Osteoblast (primary cell): ENCODE results near the gene TMC7. TPM values are rescaled to one million over a fixed set of nuclear protein-coding genes. Genes with fewer than 3 reads are reported as not detected.

ENCODE experiments used
- DNase-seq: peaks from one replicate; pipeline ENCODE4 v3.0.0; 2011; ENCODE audit warnings: low spot score, mixed read lengths; ENCODE audit not compliant: insufficient read length; ENCODE audit errors: missing footprints
- H2AFZ ChIP-seq: 2 replicates; pipeline ENCODE4 v1.6.0; 2011; ENCODE audit warnings: mild to moderate bottlenecking, low read length
- H3K27ac ChIP-seq: 2 replicates; pipeline ENCODE4 v1.5.1; 2011; ENCODE audit warnings: mild to moderate bottlenecking, low read depth, low read length, moderate library complexity
- H3K27me3 ChIP-seq: 2 replicates; pipeline ENCODE4 v1.6.0; 2012; ENCODE audit warnings: mild to moderate bottlenecking, control low read depth, inconsistent platforms, low read length, moderate library complexity; ENCODE audit not compliant: insufficient read depth
- H3K36me3 ChIP-seq: 2 replicates; pipeline ENCODE4 v1.5.1; 2011; ENCODE audit warnings: mild to moderate bottlenecking, low read length, control low read depth, moderate library complexity; ENCODE audit not compliant: insufficient read depth
- H3K4me1 ChIP-seq: 2 replicates; pipeline ENCODE4 v1.5.1; 2011; ENCODE audit warnings: mild to moderate bottlenecking, low read length, control low read depth, moderate library complexity; ENCODE audit not compliant: insufficient read depth
- H3K4me2 ChIP-seq: 2 replicates; pipeline ENCODE4 v1.6.0; 2011; ENCODE audit warnings: mild to moderate bottlenecking, low read length; ENCODE audit not compliant: insufficient read depth
- H3K4me3 ChIP-seq: fragments of 200-600 bp; sonication (generic); 3 replicates; pipeline ENCODE4 v1.5.1; 2012; ENCODE audit warnings: mild to moderate bottlenecking, low read length, inconsistent platforms; ENCODE audit not compliant: insufficient read depth
- H3K79me2 ChIP-seq: 2 replicates; pipeline ENCODE4 v1.6.0; 2012; ENCODE audit warnings: mild to moderate bottlenecking, low read length, control low read depth, inconsistent platforms; ENCODE audit not compliant: insufficient read depth
- H3K9me3 ChIP-seq: 2 replicates; pipeline ENCODE4 v1.5.1; 2011; ENCODE audit warnings: low read depth, low read length, control low read depth
- H4K20me1 ChIP-seq: 2 replicates; pipeline ENCODE4 v1.6.0; 2012; ENCODE audit warnings: mild to moderate bottlenecking, low read length, control low read depth; ENCODE audit not compliant: insufficient read depth
- total RNA-seq: library from RNA; depleted of rRNA; stranded (reverse); fragments of >200 nt; gene quantifications from 2 replicates; pipeline ENCODE4 v1.2.3, GENCODE V29; 2012
- TF ChIP-seq, protein P1 (sequence below): IDR thresholded peaks from 2 replicates; pipeline ENCODE4 v1.5.1; 2011; ENCODE audit warnings: mild to moderate bottlenecking, low read depth, low read length, moderate library complexity; ENCODE audit errors: extremely low read depth

Gene TMC7
- total RNA-seq, 1 donor = 1.1 TPM

DNA sequence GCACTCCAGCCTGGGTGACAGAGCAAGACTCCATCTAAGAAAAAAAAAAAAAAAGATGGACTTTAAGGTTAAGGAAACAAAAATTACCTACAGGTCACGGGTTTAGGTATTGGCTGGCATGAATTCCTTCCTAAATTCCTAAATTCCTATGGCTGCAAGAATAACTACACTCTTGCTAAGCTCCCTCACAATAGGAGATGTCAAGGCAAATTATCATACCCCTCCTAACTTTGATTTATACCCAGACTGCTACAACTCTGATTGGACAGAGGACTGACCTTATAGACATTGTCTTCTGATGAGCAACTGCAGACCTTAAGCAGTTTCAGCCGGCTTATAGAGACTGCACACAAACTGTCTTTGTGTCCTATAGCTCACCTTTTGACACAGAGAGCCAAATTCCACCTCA lies 25.1 kb upstream of the TMC7 start:
- no peaks in the 10 kb centered on the region for H3K36me3 ChIP-seq
- no peak overlapping the region for H3K4me3 ChIP-seq
- H3K27ac ChIP-seq = no peak overlapping the region
- peak overlapping the region; percentile 88 for H2AFZ ChIP-seq
- no peaks in the 10 kb centered on the region for H3K79me2 ChIP-seq
- DNase-seq = peak; percentile 17
- no peak overlapping the region for H3K4me2 ChIP-seq
- TF ChIP-seq, protein P1, sequence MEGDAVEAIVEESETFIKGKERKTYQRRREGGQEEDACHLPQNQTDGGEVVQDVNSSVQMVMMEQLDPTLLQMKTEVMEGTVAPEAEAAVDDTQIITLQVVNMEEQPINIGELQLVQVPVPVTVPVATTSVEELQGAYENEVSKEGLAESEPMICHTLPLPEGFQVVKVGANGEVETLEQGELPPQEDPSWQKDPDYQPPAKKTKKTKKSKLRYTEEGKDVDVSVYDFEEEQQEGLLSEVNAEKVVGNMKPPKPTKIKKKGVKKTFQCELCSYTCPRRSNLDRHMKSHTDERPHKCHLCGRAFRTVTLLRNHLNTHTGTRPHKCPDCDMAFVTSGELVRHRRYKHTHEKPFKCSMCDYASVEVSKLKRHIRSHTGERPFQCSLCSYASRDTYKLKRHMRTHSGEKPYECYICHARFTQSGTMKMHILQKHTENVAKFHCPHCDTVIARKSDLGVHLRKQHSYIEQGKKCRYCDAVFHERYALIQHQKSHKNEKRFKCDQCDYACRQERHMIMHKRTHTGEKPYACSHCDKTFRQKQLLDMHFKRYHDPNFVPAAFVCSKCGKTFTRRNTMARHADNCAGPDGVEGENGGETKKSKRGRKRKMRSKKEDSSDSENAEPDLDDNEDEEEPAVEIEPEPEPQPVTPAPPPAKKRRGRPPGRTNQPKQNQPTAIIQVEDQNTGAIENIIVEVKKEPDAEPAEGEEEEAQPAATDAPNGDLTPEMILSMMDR = no peak
- no peaks in the 10 kb centered on the region for H3K4me1 ChIP-seq
- no peaks in the 10 kb centered on the region for H3K27me3 ChIP-seq
- H4K20me1 ChIP-seq = no peaks in the 10 kb centered on the region
- no peaks in the 10 kb centered on the region for H3K9me3 ChIP-seq

DNA sequence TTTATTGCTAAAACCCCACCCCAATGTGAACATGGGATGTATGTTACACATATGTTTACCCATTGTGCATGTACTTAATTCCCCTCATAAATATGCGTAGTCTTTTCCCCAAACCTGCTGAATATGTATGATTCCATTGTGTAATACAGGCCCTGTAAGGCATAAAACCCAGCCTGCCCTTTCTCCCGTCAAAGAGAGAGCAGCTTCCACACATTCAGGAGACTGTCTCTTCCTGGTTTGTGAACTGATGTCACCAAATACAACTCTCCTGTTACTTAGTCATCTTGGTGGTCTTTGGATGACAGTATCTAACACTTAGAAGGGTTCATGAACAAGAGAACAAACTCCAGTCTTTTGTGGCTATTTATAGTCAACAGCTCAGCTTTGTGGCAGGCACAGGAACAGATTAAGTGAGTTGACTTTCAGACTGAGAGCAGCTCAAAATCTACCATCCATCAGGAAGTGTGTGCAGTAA lies 24.7 kb upstream of the TMC7 start:
- no peak overlapping the region for H3K4me2 ChIP-seq
- no peak overlapping the region for H3K27ac ChIP-seq

GRCh38 chr16:18965555-18965954 lies 18.2 kb upstream of the TMC7 start:
- no peaks in the 10 kb centered on the region for H4K20me1 ChIP-seq
- no peaks in the 10 kb centered on the region for H3K9me3 ChIP-seq
- H3K27ac ChIP-seq = no peak overlapping the region
- no peak for DNase-seq
- no peak overlapping the region for H2AFZ ChIP-seq
- H3K36me3 ChIP-seq = no peaks in the 10 kb centered on the region
- no peak overlapping the region for H3K4me3 ChIP-seq
- TF ChIP-seq, protein P1 = no peak
- H3K27me3 ChIP-seq = no peaks in the 10 kb centered on the region
- H3K79me2 ChIP-seq = no peaks in the 10 kb centered on the region
- H3K4me2 ChIP-seq = no peak overlapping the region
- H3K4me1 ChIP-seq = peaks cover 4% of the 10 kb centered on the region

More for the DNA sequence above, 24.7 kb upstream of the TMC7 start:
- H3K4me3 ChIP-seq = no peak overlapping the region
- H2AFZ ChIP-seq = peak overlapping the region; percentile 88
- no peaks in the 10 kb centered on the region for H3K79me2 ChIP-seq
- H3K4me1 ChIP-seq = no peaks in the 10 kb centered on the region
- H4K20me1 ChIP-seq = no peaks in the 10 kb centered on the region
- no peaks in the 10 kb centered on the region for H3K36me3 ChIP-seq
- TF ChIP-seq, protein P1 = no peak
- H3K9me3 ChIP-seq = no peaks in the 10 kb centered on the region
- DNase-seq = peak; percentile 58
- H3K27me3 ChIP-seq = no peaks in the 10 kb centered on the region

DNA sequence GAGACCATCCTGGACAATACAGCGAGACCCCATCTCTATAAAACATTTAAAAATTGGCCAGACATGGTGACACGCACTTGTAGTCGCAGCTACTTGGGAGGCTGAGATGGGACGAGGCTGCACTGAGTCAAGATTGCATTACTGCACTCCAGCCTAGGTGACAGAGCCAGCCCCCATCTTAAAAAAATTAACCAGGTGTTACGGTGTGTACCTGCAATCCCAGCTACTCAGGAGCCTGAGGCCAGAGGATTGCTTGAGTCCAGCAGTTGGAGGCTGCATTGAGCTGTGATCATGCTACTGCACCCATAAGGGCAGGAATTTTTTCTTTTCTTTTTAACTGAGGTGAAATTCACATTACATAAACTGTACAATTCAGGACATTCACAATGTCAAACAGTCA lies 16.9 kb upstream of the TMC7 start:
- DNase-seq = no peak
- no peaks in the 10 kb centered on the region for H3K36me3 ChIP-seq
- no peak overlapping the region for H3K4me3 ChIP-seq
- H3K4me2 ChIP-seq = no peak overlapping the region
- TF ChIP-seq, protein P1 = no peak
- peaks cover 4% of the 10 kb centered on the region for H3K4me1 ChIP-seq
- no peak overlapping the region for H3K27ac ChIP-seq
- no peaks in the 10 kb centered on the region for H3K9me3 ChIP-seq
- H4K20me1 ChIP-seq = no peaks in the 10 kb centered on the region
- H3K27me3 ChIP-seq = no peaks in the 10 kb centered on the region
- H3K79me2 ChIP-seq = no peaks in the 10 kb centered on the region
- H2AFZ ChIP-seq = no peak overlapping the region
